WERI-Rb-1 (cell line): ENCODE results near the gene ANKRD50.

ENCODE experiments used
- DNase-seq: peaks from one replicate; pipeline ENCODE4 v3.0.0-alpha.2; 2020
- H3K27ac ChIP-seq: fragments of 250-450 bp; sonication (Bioruptor Pico); 2 replicates; pipeline ENCODE4 v1.5.1; 2020; ENCODE audit warnings: mild to moderate bottlenecking, moderate library complexity
- H3K27me3 ChIP-seq: fragments of 250-450 bp; sonication (Bioruptor Pico); 2 replicates; pipeline ENCODE4 v1.5.1; 2021; ENCODE audit warnings: mild to moderate bottlenecking, low read depth, moderate library complexity; ENCODE audit not compliant: insufficient read depth, severe bottlenecking
- H3K36me3 ChIP-seq: fragments of 250-450 bp; sonication (Bioruptor Pico); 2 replicates; pipeline ENCODE4 v1.5.1; 2020; ENCODE audit warnings: mild to moderate bottlenecking, moderate library complexity
- H3K4me3 ChIP-seq: 2 replicates; pipeline ENCODE4 v1.5.1; 2011; ENCODE audit warnings: low read depth, mild to moderate bottlenecking, control low read depth, low read length
- H3K9me3 ChIP-seq: fragments of 250-450 bp; sonication (Bioruptor Pico); 2 replicates; pipeline ENCODE4 v1.5.1; 2021; ENCODE audit warnings: mild to moderate bottlenecking, moderate library complexity; ENCODE audit not compliant: severe bottlenecking
- CTCF ChIP-seq: IDR thresholded peaks from 2 replicates; pipeline ENCODE4 v1.5.1; 2011; ENCODE audit warnings: low read depth, mild to moderate bottlenecking, control low read depth, inconsistent platforms, low read length

Gene ANKRD50

DNA sequence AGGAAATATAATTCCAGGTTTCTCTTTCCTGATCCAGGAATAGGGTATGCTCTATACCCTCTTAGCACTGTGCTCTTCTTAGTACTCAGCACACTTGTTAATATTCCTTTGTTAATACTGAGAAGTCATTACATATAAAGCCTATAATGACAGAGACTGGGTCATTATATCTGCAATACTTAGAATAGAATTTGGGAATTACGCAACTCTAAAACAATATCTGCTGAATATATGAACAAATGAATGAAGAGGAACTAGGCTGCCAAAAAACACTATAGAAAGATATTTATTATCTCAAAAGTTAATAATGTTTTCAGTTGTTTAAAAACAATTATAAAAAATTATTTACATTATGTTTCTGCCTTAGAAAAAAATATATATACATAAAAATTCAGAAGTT, 36.4 kb upstream of the ANKRD50 start:
- no peak overlapping the region for H3K4me3 ChIP-seq
- H3K27ac ChIP-seq = no peak overlapping the region
- no peak for TF ChIP-seq CTCF
- H3K27me3 ChIP-seq = no peaks in the 10 kb centered on the region
- no peaks in the 10 kb centered on the region for H3K36me3 ChIP-seq
- DNase-seq = no peak
- H3K9me3 ChIP-seq = no peaks in the 10 kb centered on the region

- Histone ChIP-seq H3K27me3 (no peaks in the 10 kb centered on the region), H3K9me3 (no peaks in the 10 kb centered on the region), H3K27ac (no peak overlapping the region), H3K4me3 (no peak overlapping the region), H3K36me3 (no peaks in the 10 kb centered on the region)
- DNase-seq = no peak
- TF ChIP-seq CTCF = no peak
These were observed 33.7 kb upstream of the ANKRD50 start for GRCh38 chr4:124745985-124746801.

DNA sequence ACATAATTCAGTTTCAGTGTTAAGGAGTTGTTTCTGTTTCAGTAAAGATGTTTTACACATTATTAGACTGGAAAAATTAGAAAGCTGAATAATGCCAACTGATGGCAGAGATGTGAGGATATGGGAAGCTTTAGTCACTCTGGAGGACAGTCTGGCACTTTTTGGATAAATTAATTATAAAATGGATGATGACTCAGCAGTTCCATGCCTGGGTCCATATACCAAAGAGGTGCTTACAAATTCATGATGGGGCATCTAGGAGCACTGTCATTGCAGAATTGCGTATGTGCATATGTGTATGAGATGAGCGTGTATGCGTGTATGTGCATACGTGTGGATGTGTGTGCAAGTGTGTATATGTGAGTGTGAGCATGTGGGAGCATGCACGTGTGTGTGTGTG, 31.2 kb upstream of the ANKRD50 start:
- DNase-seq = no peak
- Histone ChIP-seq H3K9me3 (no peaks in the 10 kb centered on the region), H3K36me3 (no peaks in the 10 kb centered on the region), H3K27me3 (no peaks in the 10 kb centered on the region), H3K27ac (no peak overlapping the region), H3K4me3 (no peak overlapping the region)
- TF ChIP-seq CTCF = no peak

DNA sequence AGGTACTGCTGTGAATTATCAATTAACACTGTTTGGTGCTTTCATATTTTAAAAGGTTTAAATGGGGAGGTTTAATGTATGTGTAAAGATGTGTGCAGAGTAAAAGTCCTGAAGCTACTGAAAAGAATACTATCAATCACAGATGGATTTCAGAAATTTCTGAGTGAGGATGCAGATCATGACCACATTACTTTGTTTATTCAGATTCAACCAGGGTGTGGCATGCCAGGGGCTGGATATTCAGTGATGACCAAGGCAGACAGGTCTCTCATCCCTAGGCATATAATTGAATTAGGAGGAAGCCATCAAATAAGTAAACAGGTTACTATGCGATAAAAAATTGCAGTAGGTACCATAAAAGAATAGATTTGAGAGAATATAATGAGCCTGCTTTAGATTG, 28.0 kb upstream of the ANKRD50 start:
- no peak for DNase-seq
- no peak overlapping the region for H3K4me3 ChIP-seq
- H3K9me3 ChIP-seq = no peaks in the 10 kb centered on the region
- no peak overlapping the region for H3K27ac ChIP-seq
- no peaks in the 10 kb centered on the region for H3K27me3 ChIP-seq
- TF ChIP-seq CTCF = no peak
- H3K36me3 ChIP-seq = no peaks in the 10 kb centered on the region

DNA sequence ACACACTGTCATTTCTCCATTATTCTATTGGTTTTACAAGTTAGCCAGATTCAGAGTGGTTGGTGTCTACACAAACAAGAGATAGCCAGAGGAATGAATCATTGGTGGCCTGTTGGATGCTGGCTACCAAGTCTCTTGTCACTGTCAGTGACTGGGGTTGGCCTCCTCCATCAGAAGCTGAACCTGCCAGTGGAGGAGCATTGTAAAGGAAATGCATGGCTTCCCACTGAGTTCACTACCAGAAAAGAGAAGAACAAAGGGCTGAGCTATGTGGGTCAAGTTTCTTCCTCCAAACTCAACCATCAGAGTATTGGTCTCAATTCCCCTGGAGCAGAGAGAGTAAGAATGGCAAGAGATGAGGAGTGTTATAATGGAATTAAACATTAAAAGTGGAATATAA, 26.5 kb upstream of the ANKRD50 start:
- H3K9me3 ChIP-seq = no peaks in the 10 kb centered on the region
- no peak overlapping the region for H3K4me3 ChIP-seq
- no peak for TF ChIP-seq CTCF
- DNase-seq = no peak
- no peaks in the 10 kb centered on the region for H3K27me3 ChIP-seq
- H3K27ac ChIP-seq = no peak overlapping the region
- H3K36me3 ChIP-seq = no peaks in the 10 kb centered on the region

DNA sequence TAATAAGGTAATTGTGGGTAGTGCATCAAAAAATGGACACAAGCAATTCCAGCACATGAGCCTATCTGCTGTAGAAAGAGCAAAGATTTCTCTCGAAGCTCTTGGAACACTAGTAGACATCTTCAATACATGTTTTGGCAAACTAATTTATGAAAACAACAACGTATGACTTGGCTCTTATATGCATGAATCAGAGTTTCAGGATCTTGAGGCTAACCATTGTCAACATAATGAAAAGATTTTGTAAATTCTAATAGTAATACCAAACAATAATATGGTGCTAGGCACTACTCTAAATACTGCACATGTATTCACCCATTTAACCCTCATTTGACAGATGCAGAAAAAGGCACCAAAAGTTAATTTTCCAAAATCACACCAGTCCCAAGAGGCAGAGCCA, 25.1 kb upstream of the ANKRD50 start:
- no peaks in the 10 kb centered on the region for H3K36me3 ChIP-seq
- H3K27me3 ChIP-seq = no peaks in the 10 kb centered on the region
- H3K4me3 ChIP-seq = no peak overlapping the region
- no peak for TF ChIP-seq CTCF
- H3K9me3 ChIP-seq = no peaks in the 10 kb centered on the region
- no peak overlapping the region for H3K27ac ChIP-seq
- DNase-seq = no peak
